Gastroesophageal sphincter (tissue), 4 donors: ENCODE measurements around the gene DUSP5. TPM values are rescaled to one million over a fixed set of nuclear protein-coding genes. Genes with fewer than 3 reads are reported as not detected.

Source experiments
- ATAC-seq: fragments of 150-250 bp; one replicate; pipeline ENCODE4 v1.9.1; 2016; ENCODE audit warnings: mild to moderate bottlenecking, moderate library complexity
- H3K27ac ChIP-seq, 4 donors: fragments of 200-600 bp; sonication (generic) in 3 of 4; 1 replicate in 3 of 4; 2 replicates in 1 of 4; pipeline ENCODE4 v1.5.1; 2016 to 2019
- H3K27me3 ChIP-seq: fragments of 200-600 bp; sonication (generic); one replicate; pipeline ENCODE4 v1.5.1; 2019
- H3K36me3 ChIP-seq, 2 donors: fragments of 200-600 bp; sonication (generic); one replicate each; pipeline ENCODE4 v1.5.1; 2019; ENCODE audit warnings: control low read depth in 1 of 2
- H3K4me1 ChIP-seq, 3 donors: fragments of 200-600 bp; sonication (generic); 1 replicate in 2 of 3; 2 replicates in 1 of 3; pipeline ENCODE4 v1.5.1; 2016 to 2019; ENCODE audit warnings: control low read depth in 2 of 3
- H3K4me3 ChIP-seq, 2 donors: fragments of 200-600 bp; sonication (generic); one replicate each; pipeline ENCODE4 v1.5.1; 2019; ENCODE audit warnings: mild to moderate bottlenecking in 1 of 2, moderate library complexity in 1 of 2
- H3K9me3 ChIP-seq, 3 donors: fragments of 200-600 bp; sonication (generic); one replicate each; pipeline ENCODE4 v1.5.1; 2017 to 2019; ENCODE audit warnings: control low read depth in 2 of 3
- EP300 ChIP-seq: sonication (generic); formaldehyde crosslinking; IDR thresholded peaks from one replicate; pipeline ENCODE4 v1.6.1; 2017; ENCODE audit warnings: antibody characterized with exemption, mild to moderate bottlenecking
- POLR2A ChIP-seq, 2 donors: fragments of 450-650 bp; IDR thresholded peaks; one replicate each; pipeline ENCODE4 v1.6.1; 2017; ENCODE audit warnings: antibody characterized with exemption in 2 of 2, mild to moderate bottlenecking in 2 of 2, moderate library complexity in 1 of 2
- POLR2AphosphoS5 ChIP-seq: sonication (generic); formaldehyde crosslinking; IDR thresholded peaks from one replicate; pipeline ENCODE4 v1.6.1; 2017; ENCODE audit warnings: antibody characterized with exemption
- WGBS, 2 donors: methylation state at CpG; one replicate each; pipeline ENCODE4 v1.1.5; 2018; ENCODE audit warnings: low coverage in 1 of 2; 5-methylcytosine and 5-hydroxymethylcytosine counted together
- total RNA-seq, 4 donors: library from RNA; depleted of rRNA; stranded (reverse); fragments of >200 nt; gene quantifications; one replicate each; pipeline ENCODE4 v1.1.0, GENCODE V29; 2016
- TF ChIP-seq, protein P1 (sequence below), 4 experiments: fragments of 200-600 bp in 2 of 4; fragments of 450-650 bp in 2 of 4; sonication (generic) in 1 of 4; IDR thresholded peaks; one replicate each; pipeline ENCODE4 v1.5.1; 2017 to 2019; ENCODE audit warnings: antibody characterized with exemption in 4 of 4, mild to moderate bottlenecking in 2 of 4, moderate library complexity in 2 of 4

DUSP5 gene
- total RNA-seq, 4 donors from 2014 or later: 2.5 to 9.8 (median 3.5) TPM

DNA sequence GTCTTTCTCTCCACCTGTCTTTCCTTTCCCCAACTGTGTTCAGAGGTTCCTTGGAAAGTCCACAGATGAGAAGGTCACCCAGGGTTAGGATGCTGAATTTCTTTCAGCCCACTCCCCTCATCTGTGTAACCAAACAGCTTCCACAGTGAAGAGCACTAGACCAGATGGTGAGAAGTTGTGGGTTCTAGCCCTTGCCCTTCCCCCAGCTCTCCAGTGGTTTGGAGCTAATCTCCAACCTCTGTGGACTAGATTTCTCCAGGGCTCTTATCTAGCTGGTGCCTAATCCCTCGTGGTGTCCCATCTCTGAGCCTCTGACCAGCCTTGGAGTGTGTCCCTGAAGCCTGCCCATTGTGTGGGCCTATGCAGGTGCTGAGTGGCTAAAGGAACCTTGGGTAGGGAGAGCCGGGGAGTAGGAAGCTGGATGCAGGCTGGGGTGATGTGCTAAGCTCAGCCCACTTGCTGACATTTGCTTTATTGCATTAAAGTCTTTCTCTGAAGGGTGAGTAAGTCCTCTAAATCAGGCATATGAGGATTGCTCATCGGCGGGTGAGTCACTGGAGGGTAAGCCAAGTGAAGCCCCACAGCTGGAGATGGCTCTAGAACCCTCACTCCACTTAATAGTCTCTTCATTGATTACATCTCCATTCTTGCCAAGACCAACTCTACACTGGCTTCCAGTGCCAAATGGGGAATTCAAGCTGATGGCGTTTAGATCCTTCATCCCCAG lies 14.9 kb downstream of the DUSP5 start:
- peaks cover 0 to 40% of the 10 kb centered on the region in 2 donors for H3K36me3 ChIP-seq
- no peaks in the 10 kb centered on the region for H3K9me3 ChIP-seq
- no peak for ATAC-seq
- H3K4me1 ChIP-seq: no peaks in the 10 kb centered on the region
- no peaks in the 10 kb centered on the region for H3K27me3 ChIP-seq
- no peak overlapping the region for H3K4me3 ChIP-seq
- TF ChIP-seq POLR2A (IDR thresholded peaks at IDR 0.05): no peak
- TF ChIP-seq EP300: no peak
- peak; percentile 49 for TF ChIP-seq POLR2AphosphoS5
- TF ChIP-seq, protein P1, sequence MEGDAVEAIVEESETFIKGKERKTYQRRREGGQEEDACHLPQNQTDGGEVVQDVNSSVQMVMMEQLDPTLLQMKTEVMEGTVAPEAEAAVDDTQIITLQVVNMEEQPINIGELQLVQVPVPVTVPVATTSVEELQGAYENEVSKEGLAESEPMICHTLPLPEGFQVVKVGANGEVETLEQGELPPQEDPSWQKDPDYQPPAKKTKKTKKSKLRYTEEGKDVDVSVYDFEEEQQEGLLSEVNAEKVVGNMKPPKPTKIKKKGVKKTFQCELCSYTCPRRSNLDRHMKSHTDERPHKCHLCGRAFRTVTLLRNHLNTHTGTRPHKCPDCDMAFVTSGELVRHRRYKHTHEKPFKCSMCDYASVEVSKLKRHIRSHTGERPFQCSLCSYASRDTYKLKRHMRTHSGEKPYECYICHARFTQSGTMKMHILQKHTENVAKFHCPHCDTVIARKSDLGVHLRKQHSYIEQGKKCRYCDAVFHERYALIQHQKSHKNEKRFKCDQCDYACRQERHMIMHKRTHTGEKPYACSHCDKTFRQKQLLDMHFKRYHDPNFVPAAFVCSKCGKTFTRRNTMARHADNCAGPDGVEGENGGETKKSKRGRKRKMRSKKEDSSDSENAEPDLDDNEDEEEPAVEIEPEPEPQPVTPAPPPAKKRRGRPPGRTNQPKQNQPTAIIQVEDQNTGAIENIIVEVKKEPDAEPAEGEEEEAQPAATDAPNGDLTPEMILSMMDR (IDR thresholded peaks at IDR 0.05): no peak
- H3K27ac ChIP-seq: no peak overlapping the region
- 50% methylated on average over 3 of the region's 5 CpGs; no CpG with 5 or more reads in 1 of the 2 donors for WGBS, 2 donors

DNA sequence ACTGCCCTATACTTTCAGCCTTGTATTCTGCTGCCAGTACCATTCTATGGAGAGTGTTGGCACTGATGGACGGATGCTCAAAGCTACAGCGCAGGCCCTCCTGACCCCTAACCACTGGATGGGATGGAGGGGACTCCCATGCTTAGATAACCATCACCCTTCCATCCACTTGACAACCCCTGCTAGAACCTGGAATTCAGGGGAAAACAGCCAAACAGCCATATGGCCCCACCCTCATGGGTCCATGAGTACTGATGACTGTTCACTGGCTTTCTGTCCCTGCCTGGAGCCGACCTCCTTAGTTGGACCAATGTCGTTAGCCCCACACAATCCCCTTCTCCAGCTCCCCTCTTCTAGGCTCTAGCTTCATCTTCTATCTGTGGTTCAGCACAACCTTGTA lies 16.2 kb downstream of the DUSP5 start:
- no peak overlapping the region for H3K4me3 ChIP-seq
- peaks cover 0 to 29% of the 10 kb centered on the region in 2 donors for H3K36me3 ChIP-seq
- no peak for TF ChIP-seq EP300
- TF ChIP-seq POLR2AphosphoS5: no peak
- no peak for TF ChIP-seq POLR2A (IDR thresholded peaks at IDR 0.05)
- TF ChIP-seq, protein P1 (IDR thresholded peaks at IDR 0.05): no peak
- no peaks in the 10 kb centered on the region for H3K9me3 ChIP-seq
- no peak overlapping the region for H3K27ac ChIP-seq
- no peaks in the 10 kb centered on the region for H3K27me3 ChIP-seq
- no peaks in the 10 kb centered on the region for H3K4me1 ChIP-seq
- no peak for ATAC-seq
- 98 to 100% methylated on average over 2 to 4 of the region's 4 CpGs for WGBS, 2 donors

DNA sequence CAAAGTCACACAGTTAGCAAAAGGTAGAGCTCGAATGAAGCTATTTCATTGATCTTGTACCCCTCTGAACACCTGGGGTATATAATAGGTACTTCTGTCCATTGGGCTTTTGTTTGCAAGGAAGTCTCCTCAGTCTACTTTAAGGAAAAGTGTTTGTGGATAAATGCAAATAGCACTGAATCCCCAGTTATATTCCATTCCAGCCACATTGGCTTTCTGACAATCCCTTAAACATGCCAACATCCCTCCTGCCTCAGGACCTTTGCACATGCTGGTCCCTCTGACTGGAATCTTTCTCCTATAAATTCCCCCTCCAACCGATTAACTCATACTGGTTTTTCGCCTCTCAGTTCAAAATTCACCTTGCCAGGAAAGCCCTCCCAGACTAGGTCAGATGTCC lies 17.1 kb downstream of the DUSP5 start:
- no peaks in the 10 kb centered on the region for H3K4me1 ChIP-seq
- no peak for ATAC-seq
- peaks cover 0 to 26% of the 10 kb centered on the region in 2 donors for H3K36me3 ChIP-seq
- no peaks in the 10 kb centered on the region for H3K27me3 ChIP-seq
- TF ChIP-seq POLR2A (IDR thresholded peaks at IDR 0.05) (no peak), POLR2AphosphoS5 (no peak), EP300 (no peak)
- TF ChIP-seq, protein P1 (IDR thresholded peaks at IDR 0.05): no peak
- WGBS, 2 donors: 80 to 97% methylated on average over 1 to 3 of the region's 3 CpGs
- no peaks in the 10 kb centered on the region for H3K9me3 ChIP-seq
- H3K4me3 ChIP-seq: no peak overlapping the region
- H3K27ac ChIP-seq: no peak overlapping the region

DNA sequence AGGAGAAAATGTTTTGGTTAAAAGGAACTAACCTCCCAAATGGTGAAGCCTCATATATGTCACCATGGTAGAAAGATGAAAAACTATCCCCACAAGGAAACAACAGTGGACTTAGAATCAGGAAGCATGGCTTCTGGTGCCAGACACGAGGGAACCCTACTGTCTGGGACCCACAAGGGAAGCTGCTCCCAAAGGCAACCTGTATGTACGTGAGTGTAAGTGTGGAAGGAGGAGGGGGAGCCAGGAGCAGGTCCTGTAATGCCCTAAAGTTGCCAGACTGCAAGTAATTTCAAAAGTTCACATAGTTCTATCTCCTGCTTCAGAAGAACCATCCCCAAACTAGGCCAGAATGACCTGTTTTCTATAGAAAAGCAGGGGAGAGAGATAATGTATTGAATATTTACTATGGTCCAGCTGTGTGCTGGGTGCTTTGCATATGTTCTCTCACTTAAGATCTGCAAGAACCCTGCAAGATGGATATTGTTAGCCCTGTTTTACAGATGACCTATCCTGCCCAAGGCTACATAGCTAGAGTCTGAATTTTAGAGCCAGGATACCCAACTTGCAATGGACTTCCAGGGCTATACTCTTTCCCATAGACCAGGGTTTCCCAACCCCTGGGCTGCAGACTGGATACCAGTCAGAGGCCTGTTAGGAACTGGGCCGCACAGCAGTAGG lies 19.2 kb downstream of the DUSP5 start:
- no peak for ATAC-seq
- Histone ChIP-seq H3K36me3 (peaks cover 0 to 12% of the 10 kb centered on the region in 2 donors), H3K27me3 (no peaks in the 10 kb centered on the region), H3K4me3 (no peak overlapping the region), H3K9me3 (no peaks in the 10 kb centered on the region), H3K27ac (no peak overlapping the region), H3K4me1 (no peaks in the 10 kb centered on the region)
- 86 to 87% methylated on average over 1 to 3 of the region's 3 CpGs for WGBS, 2 donors
- TF ChIP-seq EP300 (no peak), POLR2AphosphoS5 (no peak), POLR2A (IDR thresholded peaks at IDR 0.05) (no peak)
- TF ChIP-seq, protein P1 (IDR thresholded peaks at IDR 0.05): no peak
